Myocyte (in vitro differentiated cells): ENCODE results near the gene FMNL2. TPM values are rescaled to one million over a fixed set of nuclear protein-coding genes. Genes with fewer than 3 reads are reported as not detected.

ENCODE experiments used
- DNase-seq: peaks from one replicate; pipeline ENCODE4 v3.0.0-alpha.2; 2012; ENCODE audit warnings: low read depth
- total RNA-seq: library from RNA; depleted of rRNA; stranded (reverse); fragments of >200 nt; gene quantifications from 2 replicates; pipeline ENCODE4 v1.2.3, GENCODE V29; 2014

FMNL2 gene
- total RNA-seq, 1 donor from 2014 or later = 7.0 TPM

DNA sequence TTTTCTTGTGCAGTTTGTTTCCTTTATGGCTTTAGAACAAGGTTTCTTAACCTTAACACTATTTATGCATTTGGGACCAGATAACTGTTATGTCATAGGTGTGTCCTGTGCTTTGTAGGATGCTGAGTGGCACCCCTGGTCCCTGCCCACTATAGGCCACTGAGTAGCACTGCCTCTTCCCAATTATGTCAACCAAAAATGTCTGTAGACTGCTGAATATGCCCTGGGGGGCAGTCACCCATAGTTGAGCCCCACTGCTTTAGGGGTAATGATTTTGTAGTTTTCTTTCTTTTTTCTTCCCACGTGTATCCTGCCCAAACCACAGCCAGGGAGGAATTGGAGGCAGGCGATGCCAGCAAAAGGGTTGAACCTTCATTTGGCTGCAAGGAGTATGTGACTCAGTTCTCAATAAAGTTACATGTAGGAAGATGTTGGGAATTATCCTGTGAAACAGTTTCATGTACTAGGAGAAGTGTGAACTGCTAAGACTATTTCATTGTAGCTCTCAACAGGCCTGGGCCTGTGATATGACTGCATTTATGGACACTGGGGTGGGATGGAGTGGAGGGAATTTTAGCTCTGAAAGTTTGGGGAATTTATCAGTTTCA lies 65.7 kb downstream of the FMNL2 start:
- no peak for DNase-seq

GRCh38 chr2:152402780-152403759 lies 68.1 kb downstream of the FMNL2 start:
- DNase-seq = no peak

GRCh38 chr2:152405206-152406118 lies 70.5 kb downstream of the FMNL2 start:
- DNase-seq = no peak

DNA sequence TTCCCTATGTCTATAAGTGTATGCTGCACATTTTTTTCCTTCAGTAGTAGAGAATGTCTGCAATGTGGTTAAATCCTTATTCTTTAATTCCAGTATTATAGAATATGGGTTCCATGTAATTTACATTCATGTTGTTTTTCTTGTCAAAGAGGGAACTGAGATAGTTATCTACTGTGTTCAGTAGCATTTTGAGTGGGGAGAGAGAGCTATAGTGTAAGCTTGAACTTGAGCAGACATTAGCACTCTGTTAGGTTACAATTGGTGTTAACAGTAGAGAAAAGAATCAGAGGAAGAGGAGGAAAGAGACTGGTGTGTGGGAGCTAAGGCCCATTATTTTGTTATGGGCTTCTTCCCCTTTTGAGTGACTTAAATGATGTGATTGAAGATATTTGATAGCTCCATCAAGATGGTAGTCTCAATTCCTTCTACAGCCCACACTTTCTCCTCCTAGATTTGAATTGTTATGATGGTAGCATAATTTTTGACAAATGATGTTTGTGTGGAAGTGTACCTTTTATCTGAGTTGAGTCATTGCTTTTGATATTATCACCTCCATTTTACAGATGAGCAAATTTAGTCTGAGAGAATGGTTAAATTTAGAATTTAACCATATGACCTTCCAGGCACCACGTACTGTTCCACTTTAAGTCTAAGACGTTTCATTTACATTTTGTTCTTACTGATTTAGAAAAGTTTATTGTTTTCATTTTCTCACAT lies 71.3 kb downstream of the FMNL2 start:
- DNase-seq = no peak

GRCh38 chr2:152406836-152407161 lies 71.8 kb downstream of the FMNL2 start:
- no peak for DNase-seq

GRCh38 chr2:152407204-152407721 lies 72.3 kb downstream of the FMNL2 start:
- DNase-seq = peak; percentile 53

DNA sequence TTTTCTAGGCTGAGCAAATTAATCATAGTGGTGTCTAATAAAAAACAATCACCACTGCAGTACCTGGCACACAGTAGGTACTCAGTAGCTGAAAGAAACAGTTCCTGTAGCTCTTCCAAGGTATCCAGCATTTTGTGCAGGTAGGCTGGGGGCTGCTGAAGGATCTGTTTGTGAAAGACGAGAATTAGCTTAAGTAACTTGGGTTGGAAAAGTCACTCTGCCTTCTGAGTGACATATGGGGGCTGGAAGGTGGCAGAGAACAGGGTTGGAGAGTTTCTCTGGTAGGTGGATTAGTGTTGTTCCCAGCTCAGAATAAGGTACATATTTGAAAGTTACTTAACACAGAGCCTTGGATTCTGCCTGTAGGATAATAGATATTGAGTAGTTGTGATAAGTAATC lies 72.8 kb downstream of the FMNL2 start:
- no peak for DNase-seq

GRCh38 chr2:152408254-152408653 lies 73.3 kb downstream of the FMNL2 start:
- no peak for DNase-seq

DNA sequence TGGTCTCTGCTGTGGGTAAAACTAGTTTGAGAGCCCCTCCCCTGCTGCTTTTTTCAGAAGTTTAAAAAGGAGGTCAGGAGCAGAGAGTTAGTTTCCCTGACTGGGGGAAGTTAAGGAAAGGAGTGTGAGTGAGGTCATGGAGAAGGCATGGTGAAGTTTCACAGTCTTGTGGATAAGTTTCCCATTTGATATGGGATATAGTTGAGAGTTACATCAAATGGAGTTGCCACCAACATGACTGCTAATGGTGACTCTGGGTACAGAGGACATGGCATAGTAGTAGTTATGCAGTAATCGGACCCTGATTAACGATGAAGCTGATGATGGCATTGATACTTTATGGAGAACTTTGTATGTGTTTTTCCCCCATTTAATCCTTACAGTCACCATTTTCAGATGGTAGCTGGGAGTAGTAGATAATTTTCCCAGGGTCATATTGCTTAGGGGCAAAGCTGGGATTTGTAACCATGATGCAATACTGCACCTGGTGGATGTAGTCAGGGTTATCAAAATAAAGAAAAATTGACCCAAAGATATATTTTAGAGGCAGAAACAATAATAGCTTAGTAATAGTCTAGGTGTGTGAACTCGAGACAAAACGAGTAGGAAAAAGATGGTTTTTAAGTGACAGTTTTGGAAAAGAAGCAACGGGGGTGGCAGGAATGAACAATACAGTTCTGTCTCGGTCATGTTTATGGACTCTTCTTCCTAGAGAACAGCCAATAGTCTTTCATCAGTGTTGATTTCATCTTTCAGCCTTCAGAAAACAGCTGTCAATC lies 74.6 kb downstream of the FMNL2 start:
- no peak for DNase-seq

DNA sequence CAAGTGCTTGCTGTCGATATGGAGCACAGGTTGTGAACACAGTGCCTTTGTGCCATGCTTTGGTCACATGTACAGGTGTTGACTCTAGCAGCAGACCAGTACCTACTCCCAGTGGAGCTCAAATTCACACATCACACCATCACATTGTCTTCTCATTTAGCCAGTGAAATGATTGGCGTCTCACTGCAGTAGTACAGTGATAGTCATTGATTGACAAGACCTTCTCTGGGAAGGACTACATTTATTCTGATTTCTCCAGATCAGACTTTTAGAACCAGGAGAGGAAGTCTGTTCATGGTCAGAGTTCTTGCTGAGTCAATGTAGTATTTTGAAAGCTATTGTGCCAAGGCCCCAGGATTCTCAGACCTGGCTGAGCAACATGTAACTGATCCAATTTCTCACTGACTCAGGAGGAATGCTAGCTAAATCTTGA lies 75.2 kb downstream of the FMNL2 start:
- DNase-seq = peak; percentile 13

DNA sequence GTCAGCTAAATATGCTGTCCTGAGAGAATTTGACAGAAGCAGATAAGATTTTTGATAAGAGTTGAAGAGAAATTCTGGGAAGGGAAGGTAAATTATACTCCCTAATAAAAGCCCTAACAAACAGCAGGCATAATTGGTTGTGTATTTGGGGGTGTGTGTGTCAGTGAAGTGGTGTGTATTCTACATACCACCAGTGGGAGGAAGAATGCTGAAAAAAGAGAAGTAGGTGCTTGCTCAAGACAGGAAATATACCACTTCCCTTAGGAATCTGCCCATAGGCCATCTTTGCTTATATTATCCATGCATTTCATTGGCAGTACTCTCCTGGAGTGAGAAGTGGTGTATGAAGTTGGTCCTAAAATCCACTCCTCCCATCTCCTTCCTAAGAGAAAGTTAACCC lies 76.2 kb downstream of the FMNL2 start:
- DNase-seq = no peak

- no peak for DNase-seq
These were observed 78.5 kb downstream of the FMNL2 start for GRCh38 chr2:152413228-152414030.

DNA sequence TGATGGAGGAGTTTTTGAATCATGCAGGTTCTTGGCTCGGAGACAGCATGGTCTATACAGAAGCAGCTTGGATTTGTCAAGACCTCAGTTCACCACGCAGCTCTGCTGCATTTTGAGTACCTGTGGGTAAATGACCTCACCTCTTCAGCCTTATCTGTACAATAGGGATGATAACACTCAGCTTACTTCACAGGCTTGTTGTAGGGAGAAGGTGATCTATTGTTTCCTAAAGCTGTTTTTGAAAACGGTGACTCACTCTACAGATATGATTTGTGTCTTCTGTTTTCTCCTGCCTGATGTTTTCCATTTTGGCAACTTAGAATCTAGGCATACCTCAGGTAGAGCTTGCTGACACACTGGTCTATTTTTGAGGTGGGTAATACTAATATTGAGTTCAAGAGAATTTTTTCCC lies 80.3 kb downstream of the FMNL2 start:
- no peak for DNase-seq

GRCh38 chr2:152415796-152416195 lies 80.8 kb downstream of the FMNL2 start:
- DNase-seq = no peak

DNA sequence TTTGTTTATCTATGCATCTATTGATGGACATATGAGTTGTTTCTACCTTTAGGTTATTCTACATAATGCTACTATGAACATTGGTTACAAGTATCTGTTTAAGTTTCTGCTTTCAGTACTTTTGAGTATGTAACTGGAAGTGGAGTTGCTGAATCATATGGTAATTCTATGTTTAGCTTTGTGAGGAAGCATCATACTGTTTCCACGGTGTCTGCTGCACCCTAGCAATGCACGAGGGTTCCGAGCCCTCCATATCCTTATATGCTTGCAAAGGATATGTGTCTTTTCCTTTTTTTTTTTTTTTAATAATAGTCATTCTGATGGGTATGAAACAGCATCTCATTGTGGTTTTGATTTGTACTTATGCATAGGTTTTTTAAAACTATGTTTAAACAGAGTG lies 83.7 kb downstream of the FMNL2 start:
- DNase-seq = no peak

DNA sequence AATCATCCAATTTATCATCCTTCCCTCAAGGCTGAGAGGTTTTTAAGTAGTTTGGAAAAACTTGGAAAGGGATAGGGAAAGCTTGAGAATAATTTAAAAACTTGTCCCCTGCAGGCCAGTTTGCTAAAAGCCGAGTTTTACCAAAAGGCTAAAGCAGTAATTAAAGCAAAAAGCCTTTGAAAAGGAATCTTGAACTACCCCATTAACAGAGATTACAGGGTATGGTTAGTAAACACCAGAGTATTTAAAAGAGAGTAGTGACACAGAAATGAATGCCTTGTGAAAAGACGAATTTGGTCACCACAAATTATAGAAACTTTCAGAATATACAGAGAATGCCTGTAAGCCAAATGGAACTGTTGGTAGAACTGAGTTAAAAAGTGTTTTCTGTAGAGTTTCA lies 85.0 kb downstream of the FMNL2 start:
- DNase-seq = no peak

DNA sequence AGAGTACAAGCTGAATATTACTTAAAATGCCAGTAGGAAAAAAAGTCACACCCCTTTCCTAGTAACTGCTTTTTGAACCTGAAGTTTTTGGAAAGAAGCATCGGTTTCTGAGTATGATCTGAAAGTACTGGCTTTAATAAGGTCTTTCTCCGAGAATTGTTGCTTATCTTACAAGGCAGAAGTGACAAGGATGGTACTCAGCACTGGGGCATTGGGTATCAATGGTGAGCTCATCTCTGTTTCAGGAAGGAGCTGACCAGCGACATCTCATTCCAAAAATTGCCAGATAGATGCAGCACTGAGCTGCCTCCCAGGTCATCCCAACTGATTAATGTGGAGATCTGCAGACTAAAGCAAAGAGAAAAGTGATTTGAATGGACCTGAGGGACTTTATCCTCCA lies 85.4 kb downstream of the FMNL2 start:
- no peak for DNase-seq

DNA sequence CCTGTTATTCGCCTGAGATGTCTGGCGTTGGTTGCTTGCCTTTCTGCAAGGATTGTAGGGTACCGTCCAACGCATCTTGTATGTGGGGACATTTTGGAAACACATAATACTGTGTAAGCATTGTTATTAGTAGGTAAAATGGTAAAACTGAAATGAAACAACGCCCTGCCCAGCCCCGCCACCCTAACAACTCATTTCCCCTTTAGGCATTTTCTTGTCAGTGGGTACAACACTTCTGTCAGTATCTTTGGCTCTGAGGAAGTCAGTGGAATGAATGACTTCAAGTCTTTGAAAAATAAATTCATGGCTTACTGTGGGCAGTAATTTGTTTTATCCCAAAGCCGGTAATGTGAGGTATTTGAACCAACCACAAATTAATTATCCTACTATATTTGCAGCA lies 86.0 kb downstream of the FMNL2 start:
- no peak for DNase-seq
